ENCODE measurements around the gene ROR2. TPM values are rescaled to one million over a fixed set of nuclear protein-coding genes. Genes with fewer than 3 reads are reported as not detected.

Gene ROR2
- total and polyA plus RNA-seq, 4 donors = 0.13 to 0.84 (median 0.52) TPM

DNA sequence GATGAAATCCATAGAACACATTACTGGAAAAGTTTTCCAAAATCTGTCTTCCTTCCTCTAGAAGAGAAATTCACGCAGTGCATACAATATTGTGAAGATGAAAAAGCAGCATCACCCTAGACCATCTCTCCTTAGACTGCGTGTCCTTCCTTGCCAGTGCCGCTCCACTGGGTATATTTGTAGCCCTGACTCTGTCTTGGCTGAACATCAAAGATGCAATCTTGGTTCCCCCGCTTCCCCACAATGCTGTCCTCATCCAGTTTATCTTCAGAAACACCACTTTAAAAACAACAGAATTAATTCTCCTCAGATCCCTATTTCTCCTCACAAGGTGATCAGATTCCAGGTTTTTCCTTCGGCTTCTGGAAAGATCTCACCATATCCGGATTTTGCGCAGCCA, 53.9 kb downstream of the ROR2 start:
- TF ChIP-seq FOXA2 (IDR thresholded peaks at IDR 0.05) (no peak), SP1 (IDR thresholded peaks at IDR 0.05) (no peak), JUND (IDR thresholded peaks at IDR 0.05) (no peak), NR2F2 (IDR thresholded peaks at IDR 0.05) (no peak), HNF4G (IDR thresholded peaks at IDR 0.05) (no peak), GABPA (IDR thresholded peaks at IDR 0.05 in 1 of 2, conservative IDR thresholded peaks at IDR 0.05 in 1 of 2) (no peak), YY1 (IDR thresholded peaks at IDR 0.05) (no peak), FOXA1 (IDR thresholded peaks at IDR 0.05) (no peak), RXRA (IDR thresholded peaks at IDR 0.05) (no peak), TAF1 (conservative IDR thresholded peaks at IDR 0.05) (no peak), EGR1 (IDR thresholded peaks at IDR 0.05; ENCODE audit: low read depth in 2 of 2) (no peak), RAD21 (IDR thresholded peaks at IDR 0.05) (no peak), HNF4A (conservative IDR thresholded peaks at IDR 0.05) (no peak)
- TF ChIP-seq, protein P1, sequence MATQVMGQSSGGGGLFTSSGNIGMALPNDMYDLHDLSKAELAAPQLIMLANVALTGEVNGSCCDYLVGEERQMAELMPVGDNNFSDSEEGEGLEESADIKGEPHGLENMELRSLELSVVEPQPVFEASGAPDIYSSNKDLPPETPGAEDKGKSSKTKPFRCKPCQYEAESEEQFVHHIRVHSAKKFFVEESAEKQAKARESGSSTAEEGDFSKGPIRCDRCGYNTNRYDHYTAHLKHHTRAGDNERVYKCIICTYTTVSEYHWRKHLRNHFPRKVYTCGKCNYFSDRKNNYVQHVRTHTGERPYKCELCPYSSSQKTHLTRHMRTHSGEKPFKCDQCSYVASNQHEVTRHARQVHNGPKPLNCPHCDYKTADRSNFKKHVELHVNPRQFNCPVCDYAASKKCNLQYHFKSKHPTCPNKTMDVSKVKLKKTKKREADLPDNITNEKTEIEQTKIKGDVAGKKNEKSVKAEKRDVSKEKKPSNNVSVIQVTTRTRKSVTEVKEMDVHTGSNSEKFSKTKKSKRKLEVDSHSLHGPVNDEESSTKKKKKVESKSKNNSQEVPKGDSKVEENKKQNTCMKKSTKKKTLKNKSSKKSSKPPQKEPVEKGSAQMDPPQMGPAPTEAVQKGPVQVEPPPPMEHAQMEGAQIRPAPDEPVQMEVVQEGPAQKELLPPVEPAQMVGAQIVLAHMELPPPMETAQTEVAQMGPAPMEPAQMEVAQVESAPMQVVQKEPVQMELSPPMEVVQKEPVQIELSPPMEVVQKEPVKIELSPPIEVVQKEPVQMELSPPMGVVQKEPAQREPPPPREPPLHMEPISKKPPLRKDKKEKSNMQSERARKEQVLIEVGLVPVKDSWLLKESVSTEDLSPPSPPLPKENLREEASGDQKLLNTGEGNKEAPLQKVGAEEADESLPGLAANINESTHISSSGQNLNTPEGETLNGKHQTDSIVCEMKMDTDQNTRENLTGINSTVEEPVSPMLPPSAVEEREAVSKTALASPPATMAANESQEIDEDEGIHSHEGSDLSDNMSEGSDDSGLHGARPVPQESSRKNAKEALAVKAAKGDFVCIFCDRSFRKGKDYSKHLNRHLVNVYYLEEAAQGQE (IDR thresholded peaks at IDR 0.05) = no peak
- TF ChIP-seq, protein P2, sequence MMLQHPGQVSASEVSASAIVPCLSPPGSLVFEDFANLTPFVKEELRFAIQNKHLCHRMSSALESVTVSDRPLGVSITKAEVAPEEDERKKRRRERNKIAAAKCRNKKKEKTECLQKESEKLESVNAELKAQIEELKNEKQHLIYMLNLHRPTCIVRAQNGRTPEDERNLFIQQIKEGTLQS (IDR thresholded peaks at IDR 0.05) = no peak
- TF ChIP-seq, protein P3, sequence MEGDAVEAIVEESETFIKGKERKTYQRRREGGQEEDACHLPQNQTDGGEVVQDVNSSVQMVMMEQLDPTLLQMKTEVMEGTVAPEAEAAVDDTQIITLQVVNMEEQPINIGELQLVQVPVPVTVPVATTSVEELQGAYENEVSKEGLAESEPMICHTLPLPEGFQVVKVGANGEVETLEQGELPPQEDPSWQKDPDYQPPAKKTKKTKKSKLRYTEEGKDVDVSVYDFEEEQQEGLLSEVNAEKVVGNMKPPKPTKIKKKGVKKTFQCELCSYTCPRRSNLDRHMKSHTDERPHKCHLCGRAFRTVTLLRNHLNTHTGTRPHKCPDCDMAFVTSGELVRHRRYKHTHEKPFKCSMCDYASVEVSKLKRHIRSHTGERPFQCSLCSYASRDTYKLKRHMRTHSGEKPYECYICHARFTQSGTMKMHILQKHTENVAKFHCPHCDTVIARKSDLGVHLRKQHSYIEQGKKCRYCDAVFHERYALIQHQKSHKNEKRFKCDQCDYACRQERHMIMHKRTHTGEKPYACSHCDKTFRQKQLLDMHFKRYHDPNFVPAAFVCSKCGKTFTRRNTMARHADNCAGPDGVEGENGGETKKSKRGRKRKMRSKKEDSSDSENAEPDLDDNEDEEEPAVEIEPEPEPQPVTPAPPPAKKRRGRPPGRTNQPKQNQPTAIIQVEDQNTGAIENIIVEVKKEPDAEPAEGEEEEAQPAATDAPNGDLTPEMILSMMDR (IDR thresholded peaks at IDR 0.05; ENCODE audit: low read depth, low read length, missing input control) = no peak
- TF ChIP-seq, protein P4, sequence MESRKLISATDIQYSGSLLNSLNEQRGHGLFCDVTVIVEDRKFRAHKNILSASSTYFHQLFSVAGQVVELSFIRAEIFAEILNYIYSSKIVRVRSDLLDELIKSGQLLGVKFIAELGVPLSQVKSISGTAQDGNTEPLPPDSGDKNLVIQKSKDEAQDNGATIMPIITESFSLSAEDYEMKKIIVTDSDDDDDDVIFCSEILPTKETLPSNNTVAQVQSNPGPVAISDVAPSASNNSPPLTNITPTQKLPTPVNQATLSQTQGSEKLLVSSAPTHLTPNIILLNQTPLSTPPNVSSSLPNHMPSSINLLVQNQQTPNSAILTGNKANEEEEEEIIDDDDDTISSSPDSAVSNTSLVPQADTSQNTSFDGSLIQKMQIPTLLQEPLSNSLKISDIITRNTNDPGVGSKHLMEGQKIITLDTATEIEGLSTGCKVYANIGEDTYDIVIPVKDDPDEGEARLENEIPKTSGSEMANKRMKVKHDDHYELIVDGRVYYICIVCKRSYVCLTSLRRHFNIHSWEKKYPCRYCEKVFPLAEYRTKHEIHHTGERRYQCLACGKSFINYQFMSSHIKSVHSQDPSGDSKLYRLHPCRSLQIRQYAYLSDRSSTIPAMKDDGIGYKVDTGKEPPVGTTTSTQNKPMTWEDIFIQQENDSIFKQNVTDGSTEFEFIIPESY (IDR thresholded peaks at IDR 0.05) = no peak
- TF ChIP-seq, protein P5, sequence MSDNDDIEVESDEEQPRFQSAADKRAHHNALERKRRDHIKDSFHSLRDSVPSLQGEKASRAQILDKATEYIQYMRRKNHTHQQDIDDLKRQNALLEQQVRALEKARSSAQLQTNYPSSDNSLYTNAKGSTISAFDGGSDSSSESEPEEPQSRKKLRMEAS (IDR thresholded peaks at IDR 0.05) = no peak
- 94% methylated on average over 7 of the region's 7 CpGs for WGBS
- Histone ChIP-seq H3K9ac (ENCODE audit: low read depth in 1 of 2, low read length in 2 of 2) (no peak overlapping the region), H3K4me3 (ENCODE audit: low read depth in 1 of 3, low read length in 3 of 3) (no peak overlapping the region), H3K9me3 (ENCODE audit: control insufficient read depth in 4 of 4, low read length in 3 of 4) (no peaks in the 10 kb centered on the region), H3K4me1 (ENCODE audit: control insufficient read depth in 4 of 4, insufficient read depth in 4 of 4, low read length in 3 of 4) (peaks cover 0 to 6% (median 0%) of the 10 kb centered on the region in 4 donors), H3K27ac (ENCODE audit: low read depth in 1 of 2, low read length in 2 of 2) (no peak overlapping the region), H3K36me3 (ENCODE audit: control insufficient read depth in 4 of 4, insufficient read depth in 3 of 4, low read depth in 1 of 4, low read length in 3 of 4) (no peaks in the 10 kb centered on the region), H3K27me3 (ENCODE audit: control insufficient read depth in 4 of 4, insufficient read depth in 4 of 4, low read length in 3 of 4) (peaks cover 0 to 3% (median 0%) of the 10 kb centered on the region in 4 donors)
- DNase-seq (ENCODE audit: low spot score) = no peak

All from liver (tissue), 9 donors.